LHCN-M2 (cell line): ENCODE results near the gene UTP25. TPM values are rescaled to one million over a fixed set of nuclear protein-coding genes. Genes with fewer than 3 reads are reported as not detected.
A peak's percentile ranks its signal among the peaks of the same experiment; 100 is the strongest.
"Not testable (repeated sequence)": the region's sequence is repeated elsewhere in the genome, so short reads cannot be mapped to it uniquely, and the experiment has no call there.

Source experiments
- DNase-seq: peaks from one replicate; pipeline ENCODE4 v3.0.0-alpha.2; 2012; ENCODE audit warnings: low read depth
- total RNA-seq: library from RNA; depleted of rRNA; stranded (reverse); fragments of >200 nt; gene quantifications from 2 replicates; pipeline ENCODE4 v1.2.3, GENCODE V29; 2014; rRNA removed

Gene UTP25
- total RNA-seq, 1 experiment from 2014 or later, result 9.5 TPM

DNA sequence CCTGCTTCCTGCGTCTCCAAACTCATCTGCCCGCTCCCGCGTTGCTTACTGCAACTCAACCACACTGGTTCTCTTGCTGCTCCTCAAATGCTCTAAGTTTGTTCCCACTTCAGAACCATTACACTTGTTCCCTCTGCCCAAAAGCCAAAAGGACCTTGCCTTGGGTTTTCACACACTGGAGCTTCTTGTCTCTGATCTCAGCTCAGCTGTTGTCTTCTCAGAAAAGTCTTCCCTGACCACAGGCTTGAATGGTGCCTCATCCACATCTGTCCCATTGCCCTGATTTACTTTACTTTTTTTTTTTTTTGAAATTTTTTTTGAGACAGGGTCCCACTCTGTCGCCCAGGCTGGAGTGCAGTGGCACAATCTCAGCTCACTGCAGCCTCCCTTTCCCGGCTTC is 66.0 kb downstream of the UTP25 start:
- DNase-seq, result no peak

GRCh38 chr1:209895709-209896108 is 67.9 kb downstream of the UTP25 start:
- peak; percentile 63 for DNase-seq

DNA sequence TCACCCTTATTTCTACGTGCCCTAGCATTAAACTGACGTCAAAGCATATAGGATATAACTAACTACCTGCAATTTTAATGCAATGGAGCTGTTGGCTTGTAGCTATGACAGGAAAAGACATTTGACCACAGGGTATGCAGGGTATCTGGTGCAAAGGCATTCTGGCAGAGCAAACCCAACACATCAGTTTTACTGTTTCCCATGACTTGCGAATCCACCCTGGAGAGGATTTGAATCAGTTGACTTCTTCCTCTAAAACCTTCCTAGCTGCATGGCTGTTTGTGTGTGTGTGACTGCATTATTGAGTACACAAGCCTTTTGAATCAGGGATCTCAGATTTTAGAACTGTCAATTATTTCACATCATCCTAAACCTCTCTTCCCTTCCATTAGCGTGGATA is 68.6 kb downstream of the UTP25 start:
- DNase-seq, result no peak

- DNase-seq, result not testable (repeated sequence)
These were observed 70.5 kb downstream of the UTP25 start for GRCh38 chr1:209898271-209898670.

GRCh38 chr1:209898851-209899250 is 71.1 kb downstream of the UTP25 start:
- DNase-seq, result not testable (repeated sequence)

DNA sequence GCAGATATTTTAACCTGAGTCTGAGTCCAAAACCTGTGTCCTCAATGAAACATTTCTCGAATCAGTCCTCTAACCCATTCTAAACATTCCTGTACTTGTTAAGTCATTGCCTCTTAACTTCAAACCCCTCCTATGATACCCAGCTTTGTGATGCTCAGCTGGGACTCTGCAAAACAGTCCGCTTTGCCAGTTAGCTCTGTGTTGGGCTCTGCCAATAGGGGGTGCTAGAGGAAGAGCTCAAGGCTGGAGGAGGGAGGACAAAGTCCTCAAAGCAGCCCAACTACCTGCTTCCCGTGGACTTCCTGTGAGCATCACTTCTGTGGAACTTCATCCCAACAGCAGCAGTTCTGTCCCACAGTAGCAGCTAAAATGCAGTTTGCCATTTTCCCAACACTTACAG is 72.2 kb downstream of the UTP25 start:
- DNase-seq, result peak; percentile 37

GRCh38 chr1:209900734-209901133 is 73.0 kb downstream of the UTP25 start:
- peak; percentile 87 for DNase-seq

GRCh38 chr1:209901211-209901610 is 73.4 kb downstream of the UTP25 start:
- DNase-seq, result no peak

GRCh38 chr1:209904774-209905173 is 77.0 kb downstream of the UTP25 start:
- DNase-seq, result not testable (repeated sequence)

Other genes starting within 250 kb of the UTP25 start
- gene CAMK1G, start 244.3 kb upstream of the UTP25 start, total RNA-seq, result not detected in 2 replicates
- gene LAMB3, start 175.5 kb upstream of the UTP25 start, total RNA-seq, result 3.8 and 5.3 TPM in 2 replicates
- gene G0S2, start 152.6 kb upstream of the UTP25 start, total RNA-seq, result 0.77 and 1.0 TPM in 2 replicates
- not detected in 2 replicates for gene HSD11B1, start 123.1 kb upstream of the UTP25 start, total RNA-seq
- not detected in 2 replicates for gene TRAF3IP3, start 71.9 kb upstream of the UTP25 start, total RNA-seq
- 2.7 and 3.1 TPM in 2 replicates for gene C1orf74, start 43.4 kb upstream of the UTP25 start, total RNA-seq
- gene IRF6, start 21.8 kb upstream of the UTP25 start, total RNA-seq, result not detected in 2 replicates
- gene SYT14, start 110.2 kb downstream of the UTP25 start, total RNA-seq, result 12.6 and 14.0 TPM in 2 replicates